Measurements from ENCODE around the gene FBLIM1.

The FBLIM1 gene

GRCh38 chr1:15740924-15741850, 17.4 kb upstream of the FBLIM1 start (continued):
- TF ChIP-seq HOXA7 (CRISPR knock-in tag; IDR thresholded peaks at IDR 0.05; ENCODE audit: borderline replicate concordance): no peak
- no peak for TF ChIP-seq ZNF140 (tag by site-specific recombination; IDR thresholded peaks at IDR 0.05)
- no peak for TF ChIP-seq ZNF48 (tag by site-specific recombination; IDR thresholded peaks at IDR 0.05)

- POLR2A ChIA-PET: interaction anchor here (0.6 kb wide), 1 partner anchor 188 kb away, joined by 8 read pairs; no protein-coding TSS in a partner anchor
- no peak within 1 kb of the TSS for H3K27ac ChIP-seq (ENCODE audit: extremely low read depth, low read depth, low read length)
- CTCF ChIA-PET: interaction anchor here (1.5 to 2.4 kb wide), 2 partner anchors 32 to 142 kb away, joined by 5 to 6 read pairs; no protein-coding TSS in a partner anchor
- TF ChIP-seq ZNF138 (tag by site-specific recombination; IDR thresholded peaks at IDR 0.05; ENCODE audit: borderline replicate concordance): no peak
- TF ChIP-seq EGR2 (tag by site-specific recombination; IDR thresholded peaks at IDR 0.05; ENCODE audit: low read depth): peak; percentile 33; the same call in 1 of the 2 replicates
- peak; percentile 32; the same call in 1 of the 2 replicates for TF ChIP-seq KLF9 (tag by site-specific recombination; IDR thresholded peaks at IDR 0.05; ENCODE audit: low read depth)
- no peak for TF ChIP-seq KLF7 (tag by site-specific recombination; IDR thresholded peaks at IDR 0.05; ENCODE audit: borderline replicate concordance)
- no peaks in the 10 kb centered on the region for H3K36me3 ChIP-seq (ENCODE audit: control insufficient read depth in 2 of 2, insufficient read depth in 1 of 2, low read length in 2 of 2)
- H3K4me3 ChIP-seq (ENCODE audit: low read depth, low read length): no peak within 1 kb of the TSS
- no peaks in the 10 kb centered on the region for H3K9me3 ChIP-seq (ENCODE audit: control insufficient read depth, insufficient read depth, low read depth, low read length)
- H3K4me1 ChIP-seq (ENCODE audit: control insufficient read depth, insufficient read depth, low read length): no peaks in the 10 kb centered on the region
These were observed 16.2 kb upstream of the FBLIM1 start, which contains the start of gene TMEM82 for GRCh38 chr1:15742339-15742801. Gene TMEM82 (plus strand): TSS chr1:15742499. CDS start chr1:15742560, 61 bp downstream.

GRCh38 chr1:15744122-15744679, 14.4 kb upstream of the FBLIM1 start:
- CTCF ChIA-PET: interaction anchor here (0.6 to 0.9 kb wide), 2 partner anchors 41 to 150 kb away, joined by 4 read pairs; no protein-coding TSS in a partner anchor
- TF ChIP-seq ZIC2 (tag by site-specific recombination; IDR thresholded peaks at IDR 0.05) (peak; percentile 79), ZNF426 (tag by site-specific recombination; IDR thresholded peaks at IDR 0.05) (no peak), ZNF692 (tag by site-specific recombination; IDR thresholded peaks at IDR 0.05) (no peak)
- H3K4me3 ChIP-seq (ENCODE audit: low read depth, low read length): no peak overlapping the region
- no peaks in the 10 kb centered on the region for H3K9me3 ChIP-seq (ENCODE audit: control insufficient read depth, insufficient read depth, low read depth, low read length)
- no peak overlapping the region for H3K27ac ChIP-seq (ENCODE audit: extremely low read depth, low read depth, low read length)
- no peaks in the 10 kb centered on the region for H3K4me1 ChIP-seq (ENCODE audit: control insufficient read depth, insufficient read depth, low read length)
- no peaks in the 10 kb centered on the region for H3K36me3 ChIP-seq (ENCODE audit: control insufficient read depth in 2 of 2, insufficient read depth in 1 of 2, low read length in 2 of 2)
- POLR2A ChIA-PET: interaction anchor here (1.6 kb wide), 1 partner anchor 12 kb away, joined by 5 read pairs; no protein-coding TSS in a partner anchor

GRCh38 chr1:15747378-15747777, 11.2 kb upstream of the FBLIM1 start:
- H3K27ac ChIP-seq (ENCODE audit: extremely low read depth, low read depth, low read length): no peak overlapping the region

More at GRCh38 chr1:15747378-15747777, 11.2 kb upstream of the FBLIM1 start:
- ChIA-PET CTCF (no interaction called here), POLR2A (no interaction called here)
- Histone ChIP-seq H3K4me3 (ENCODE audit: low read depth, low read length) (no peak overlapping the region), H3K4me1 (ENCODE audit: control insufficient read depth, insufficient read depth, low read length) (no peaks in the 10 kb centered on the region), H3K36me3 (ENCODE audit: control insufficient read depth in 2 of 2, insufficient read depth in 1 of 2, low read length in 2 of 2) (no peaks in the 10 kb centered on the region), H3K9me3 (ENCODE audit: control insufficient read depth, insufficient read depth, low read depth, low read length) (no peaks in the 10 kb centered on the region)
- TF ChIP-seq ZNF677 (tag by site-specific recombination; IDR thresholded peaks at IDR 0.05) (no peak), ZNF280D (tag by site-specific recombination; IDR thresholded peaks at IDR 0.05) (no peak), GLIS2 (tag by site-specific recombination; IDR thresholded peaks at IDR 0.05) (0 out of 2 replicates have a peak, but pooled peaks have one; percentile 17)

Measured in HEK293 (cell line).